Measurements from ENCODE around the gene PARS2.

PARS2 gene

GRCh38 chr1:54792686-54793282 lies 28.5 kb upstream of the PARS2 start:
- DNase-seq (ENCODE audit: low read depth) = no peak
- TF ChIP-seq CTCF (conservative IDR thresholded peaks at IDR 0.05; ENCODE audit: control insufficient read depth, insufficient read depth, low read depth, low read length) = no peak
- no peak overlapping the region for H3K4me3 ChIP-seq (ENCODE audit: control insufficient read depth, low read depth, low read length)

- DNase-seq (ENCODE audit: low read depth) = peak; percentile 62
- no peak overlapping the region for H3K4me3 ChIP-seq (ENCODE audit: control insufficient read depth, low read depth, low read length)
- peak; percentile 78 for TF ChIP-seq CTCF (conservative IDR thresholded peaks at IDR 0.05; ENCODE audit: control insufficient read depth, insufficient read depth, low read depth, low read length)
Observed at GRCh38 chr1:54791880-54792522, 27.7 kb upstream of the PARS2 start.

- DNase-seq (ENCODE audit: low read depth) = no peak
- no peak for TF ChIP-seq CTCF (conservative IDR thresholded peaks at IDR 0.05; ENCODE audit: control insufficient read depth, insufficient read depth, low read depth, low read length)
- H3K4me3 ChIP-seq (ENCODE audit: control insufficient read depth, low read depth, low read length) = no peak overlapping the region
Observed at GRCh38 chr1:54788459-54788858, 24.1 kb upstream of the PARS2 start.

- DNase-seq (ENCODE audit: low read depth) = no peak
- H3K4me3 ChIP-seq (ENCODE audit: control insufficient read depth, low read depth, low read length) = no peak overlapping the region
- no peak for TF ChIP-seq CTCF (conservative IDR thresholded peaks at IDR 0.05; ENCODE audit: control insufficient read depth, insufficient read depth, low read depth, low read length)
Observed at GRCh38 chr1:54787604-54788003, 23.3 kb upstream of the PARS2 start.

- TF ChIP-seq CTCF (conservative IDR thresholded peaks at IDR 0.05; ENCODE audit: control insufficient read depth, insufficient read depth, low read depth, low read length) = no peak
- DNase-seq (ENCODE audit: low read depth) = no peak
Observed at GRCh38 chr1:54786778-54787177, 22.5 kb upstream of the PARS2 start.

GRCh38 chr1:54784066-54784465 lies 19.7 kb upstream of the PARS2 start:
- no peak for DNase-seq (ENCODE audit: low read depth)
- no peak overlapping the region for H3K4me3 ChIP-seq (ENCODE audit: control insufficient read depth, low read depth, low read length)
- TF ChIP-seq CTCF (conservative IDR thresholded peaks at IDR 0.05; ENCODE audit: control insufficient read depth, insufficient read depth, low read depth, low read length) = no peak

More at GRCh38 chr1:54786778-54787177, 22.5 kb upstream of the PARS2 start:
- H3K4me3 ChIP-seq (ENCODE audit: control insufficient read depth, low read depth, low read length) = no peak overlapping the region
